Neuron (in vitro differentiated cells): ENCODE data around the gene FHIT.
"Not testable (repeated sequence)": the region's sequence is repeated elsewhere in the genome, so short reads cannot be mapped to it uniquely, and the experiment has no call there.

Experiments used
- H2AFZ ChIP-seq: one replicate; pipeline ENCODE4 v1.6.1; 2013; ENCODE audit warnings: low read depth, mild to moderate bottlenecking, inconsistent platforms, low read length, moderate library complexity
- H3K27me3 ChIP-seq: one replicate; pipeline ENCODE4 v1.6.1; 2013; ENCODE audit warnings: low read length; ENCODE audit not compliant: insufficient read depth
- H3K36me3 ChIP-seq: one replicate; pipeline ENCODE4 v1.6.1; 2013; ENCODE audit warnings: low read length; ENCODE audit not compliant: insufficient read depth
- H3K4me1 ChIP-seq: one replicate; pipeline ENCODE4 v1.6.1; 2013; ENCODE audit warnings: low read length; ENCODE audit not compliant: insufficient read depth
- H3K4me3 ChIP-seq: 2 replicates; pipeline ENCODE4 v1.5.1; 2013; ENCODE audit warnings: mild to moderate bottlenecking, low read length, moderate library complexity
- H3K9me3 ChIP-seq: one replicate; pipeline ENCODE4 v1.6.1; 2013; ENCODE audit warnings: low read length

FHIT gene

GRCh38 chr3:59809016-59809415, 1442.2 kb downstream of the FHIT start:
- no peaks in the 10 kb centered on the region for H3K36me3 ChIP-seq
- no peak overlapping the region for H2AFZ ChIP-seq
- H3K9me3 ChIP-seq, result no peaks in the 10 kb centered on the region
- H3K27me3 ChIP-seq, result no peaks in the 10 kb centered on the region
- H3K4me1 ChIP-seq, result no peaks in the 10 kb centered on the region
- H3K4me3 ChIP-seq, result no peak overlapping the region

- no peaks in the 10 kb centered on the region for H3K36me3 ChIP-seq
- H3K4me3 ChIP-seq, result no peak overlapping the region
- no peaks in the 10 kb centered on the region for H3K27me3 ChIP-seq
- no peak overlapping the region for H2AFZ ChIP-seq
- no peaks in the 10 kb centered on the region for H3K9me3 ChIP-seq
- H3K4me1 ChIP-seq, result no peaks in the 10 kb centered on the region
Observed at GRCh38 chr3:59808446-59808845, 1442.8 kb downstream of the FHIT start.

DNA sequence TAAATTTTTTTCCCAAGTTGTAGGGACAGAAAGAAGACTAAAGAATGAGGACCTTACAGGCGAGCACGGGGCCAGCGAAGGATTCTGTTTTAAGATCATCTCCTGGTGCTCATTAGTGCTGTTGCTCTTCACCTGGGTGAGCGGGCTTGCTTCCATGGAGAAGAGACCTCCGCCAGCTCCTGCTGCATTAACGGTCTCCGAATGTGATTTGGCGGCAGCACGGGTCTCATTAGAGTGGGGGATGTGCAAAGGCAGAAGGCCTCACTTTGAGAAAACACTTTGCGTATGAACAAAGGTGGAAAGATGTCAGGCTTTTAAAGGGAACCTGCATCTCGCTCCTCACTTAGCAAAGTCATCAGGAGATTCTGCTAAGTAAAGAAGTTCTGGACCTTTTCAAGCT, 1448.0 kb downstream of the FHIT start:
- Histone ChIP-seq H3K4me3 (no peak overlapping the region), H3K4me1 (no peaks in the 10 kb centered on the region), H3K36me3 (no peaks in the 10 kb centered on the region), H2AFZ (no peak overlapping the region), H3K27me3 (no peaks in the 10 kb centered on the region), H3K9me3 (no peaks in the 10 kb centered on the region)

- H3K4me3 ChIP-seq, result not testable (repeated sequence)
Observed at GRCh38 chr3:59802453-59802852, 1448.8 kb downstream of the FHIT start.

GRCh38 chr3:59802045-59802444, 1449.2 kb downstream of the FHIT start:
- Histone ChIP-seq H3K9me3 (no peaks in the 10 kb centered on the region), H3K4me1 (no peaks in the 10 kb centered on the region), H3K4me3 (no peak overlapping the region), H2AFZ (no peak overlapping the region), H3K36me3 (no peaks in the 10 kb centered on the region), H3K27me3 (no peaks in the 10 kb centered on the region)

More at GRCh38 chr3:59802453-59802852, 1448.8 kb downstream of the FHIT start:
- H3K9me3 ChIP-seq, H3K4me1 ChIP-seq, H2AFZ ChIP-seq, H3K36me3 ChIP-seq, H3K27me3 ChIP-seq: not testable (repeated sequence)

- Histone ChIP-seq H3K36me3 (no peaks in the 10 kb centered on the region), H2AFZ (no peak overlapping the region), H3K27me3 (no peaks in the 10 kb centered on the region), H3K4me1 (no peaks in the 10 kb centered on the region), H3K4me3 (no peak overlapping the region), H3K9me3 (no peaks in the 10 kb centered on the region)
Observed at GRCh38 chr3:59800481-59800880, 1450.8 kb downstream of the FHIT start.

DNA sequence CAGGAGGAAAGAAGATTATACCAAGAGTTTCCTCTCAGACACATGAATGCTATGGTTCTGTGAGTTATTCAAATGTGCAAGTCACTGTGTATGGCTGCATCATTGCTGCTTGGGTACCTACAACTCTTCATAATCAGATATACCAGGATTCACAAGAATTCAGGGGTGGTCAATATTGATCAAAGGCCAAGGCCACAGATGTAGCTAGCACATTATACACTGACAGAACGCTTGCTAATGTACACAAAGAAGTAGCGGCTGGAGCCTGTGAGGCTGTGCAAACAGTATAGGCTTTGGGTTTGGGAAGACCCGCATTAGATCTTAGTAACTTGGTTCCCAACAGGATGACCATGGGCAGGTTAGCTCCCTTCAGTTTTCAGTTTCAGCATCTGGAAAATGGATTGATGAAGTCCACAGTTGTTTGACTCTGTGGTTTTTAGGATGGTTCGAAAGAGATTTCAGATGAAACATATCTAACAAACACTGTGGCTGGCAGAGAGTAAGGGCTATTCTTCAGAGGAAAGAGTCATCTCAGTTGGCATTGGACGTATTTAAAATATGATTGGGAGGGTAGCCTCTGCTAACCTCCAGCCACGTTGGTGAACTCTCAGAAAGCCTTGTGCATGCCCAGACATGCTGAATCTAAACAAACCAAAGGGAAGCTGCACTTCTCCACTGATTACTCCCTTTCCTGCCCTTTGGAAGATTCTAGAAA, 1452.7 kb downstream of the FHIT start:
- H3K4me3 ChIP-seq, result no peak overlapping the region
- H3K4me1 ChIP-seq, result no peaks in the 10 kb centered on the region
- H3K27me3 ChIP-seq, result no peaks in the 10 kb centered on the region
- H3K9me3 ChIP-seq, result no peaks in the 10 kb centered on the region
- no peak overlapping the region for H2AFZ ChIP-seq
- no peaks in the 10 kb centered on the region for H3K36me3 ChIP-seq

DNA sequence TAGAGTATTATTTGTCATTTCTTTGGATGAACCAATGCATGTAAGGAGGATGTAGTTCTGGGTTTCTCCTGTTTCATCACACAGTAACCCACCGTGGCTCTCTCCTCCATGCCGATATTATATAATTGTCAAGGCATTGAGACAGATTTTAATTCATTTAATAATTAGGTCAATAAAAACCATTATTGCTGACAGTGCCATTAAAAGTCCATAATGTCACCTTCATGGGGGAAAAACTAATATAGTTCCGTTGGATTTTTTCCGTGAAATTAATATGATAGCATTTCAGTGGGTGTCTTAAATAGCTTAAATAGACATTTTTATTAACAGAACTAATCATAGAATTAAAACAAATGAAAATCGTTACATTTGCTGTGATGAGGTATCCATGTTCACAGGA, 1453.7 kb downstream of the FHIT start:
- Histone ChIP-seq H2AFZ (no peak overlapping the region), H3K4me3 (no peak overlapping the region), H3K27me3 (no peaks in the 10 kb centered on the region), H3K36me3 (no peaks in the 10 kb centered on the region), H3K4me1 (no peaks in the 10 kb centered on the region), H3K9me3 (no peaks in the 10 kb centered on the region)

GRCh38 chr3:59796456-59796855, 1454.8 kb downstream of the FHIT start:
- H3K36me3 ChIP-seq, result no peaks in the 10 kb centered on the region
- no peak overlapping the region for H3K4me3 ChIP-seq
- H3K4me1 ChIP-seq, result no peaks in the 10 kb centered on the region

GRCh38 chr3:59795756-59796155, 1455.5 kb downstream of the FHIT start:
- Histone ChIP-seq H3K4me1 (no peaks in the 10 kb centered on the region), H3K4me3 (no peak overlapping the region), H3K36me3 (no peaks in the 10 kb centered on the region)

More at GRCh38 chr3:59796456-59796855, 1454.8 kb downstream of the FHIT start:
- H2AFZ ChIP-seq, result no peak overlapping the region
- no peaks in the 10 kb centered on the region for H3K27me3 ChIP-seq
- no peaks in the 10 kb centered on the region for H3K9me3 ChIP-seq

GRCh38 chr3:59793976-59794375, 1457.3 kb downstream of the FHIT start:
- H3K27me3 ChIP-seq, result no peaks in the 10 kb centered on the region

More at GRCh38 chr3:59795756-59796155, 1455.5 kb downstream of the FHIT start:
- H3K9me3 ChIP-seq, result no peaks in the 10 kb centered on the region
- no peak overlapping the region for H2AFZ ChIP-seq
- no peaks in the 10 kb centered on the region for H3K27me3 ChIP-seq

DNA sequence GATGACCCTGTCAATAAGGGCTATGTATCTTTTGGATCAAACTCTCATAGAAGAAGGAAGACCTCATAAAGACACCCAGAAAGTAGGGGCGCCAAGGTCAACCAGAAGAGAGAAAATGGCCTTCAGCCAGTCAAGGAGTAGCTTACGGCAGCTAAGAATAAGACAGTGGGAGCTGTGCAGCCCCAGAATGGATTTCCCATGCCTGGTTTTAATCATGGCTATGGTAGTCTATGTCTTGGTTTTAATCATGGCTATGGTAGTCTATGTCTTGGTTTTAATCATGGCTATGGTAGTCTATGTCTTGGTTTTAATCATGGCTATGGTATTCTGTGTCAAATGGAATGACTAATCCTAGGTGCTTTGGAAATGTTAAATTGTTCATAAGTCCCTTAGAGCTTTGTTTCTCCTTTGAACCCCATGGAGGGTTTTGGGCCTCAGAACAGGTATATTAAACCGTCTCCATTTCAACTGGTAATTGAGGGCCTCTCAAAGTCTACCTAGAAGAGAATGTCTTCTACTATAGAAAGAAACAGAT, 1459.4 kb downstream of the FHIT start:
- no peaks in the 10 kb centered on the region for H3K36me3 ChIP-seq
- no peaks in the 10 kb centered on the region for H3K4me1 ChIP-seq
- H3K27me3 ChIP-seq, result no peaks in the 10 kb centered on the region
- no peaks in the 10 kb centered on the region for H3K9me3 ChIP-seq
- H2AFZ ChIP-seq, result no peak overlapping the region
- H3K4me3 ChIP-seq, result no peak overlapping the region

More at GRCh38 chr3:59793976-59794375, 1457.3 kb downstream of the FHIT start:
- H3K4me1 ChIP-seq, result no peaks in the 10 kb centered on the region
- no peaks in the 10 kb centered on the region for H3K36me3 ChIP-seq
- no peak overlapping the region for H3K4me3 ChIP-seq
- no peaks in the 10 kb centered on the region for H3K9me3 ChIP-seq
- no peak overlapping the region for H2AFZ ChIP-seq

- Histone ChIP-seq H3K9me3 (no peaks in the 10 kb centered on the region), H3K27me3 (no peaks in the 10 kb centered on the region)
Observed at GRCh38 chr3:59790241-59790640, 1461.0 kb downstream of the FHIT start.

DNA sequence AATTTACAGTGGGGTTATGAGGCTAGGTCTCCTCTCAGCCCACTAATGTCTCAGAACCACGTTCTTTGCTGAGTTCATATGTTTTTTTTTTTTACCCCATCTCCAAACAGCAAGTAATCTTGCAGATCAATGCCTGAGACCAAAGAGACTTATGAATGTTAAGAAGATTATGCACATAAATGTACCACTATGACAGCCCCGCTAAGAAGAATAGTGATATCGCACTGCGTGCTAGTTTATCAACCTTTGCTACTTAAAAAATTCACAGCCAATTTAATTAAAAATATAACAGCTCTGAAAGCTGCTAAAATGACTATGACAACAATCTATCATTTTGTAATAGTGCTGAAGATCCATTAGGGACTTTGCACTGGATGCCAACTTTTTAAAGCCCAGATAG, 1462.5 kb downstream of the FHIT start:
- Histone ChIP-seq H3K36me3 (no peaks in the 10 kb centered on the region), H3K9me3 (no peaks in the 10 kb centered on the region), H2AFZ (no peak overlapping the region), H3K4me1 (no peaks in the 10 kb centered on the region), H3K4me3 (no peak overlapping the region), H3K27me3 (no peaks in the 10 kb centered on the region)

More at GRCh38 chr3:59790241-59790640, 1461.0 kb downstream of the FHIT start:
- Histone ChIP-seq H2AFZ (no peak overlapping the region), H3K4me1 (no peaks in the 10 kb centered on the region), H3K36me3 (no peaks in the 10 kb centered on the region), H3K4me3 (no peak overlapping the region)
